Right atrium auricular region (tissue), 2 donors: Measurements from ENCODE around the gene LMF1. TPM values are rescaled to one million over a fixed set of nuclear protein-coding genes. Genes with fewer than 3 reads are reported as not detected.

ENCODE experiments used
- DNase-seq: peaks from one replicate; pipeline ENCODE4 v3.0.0-alpha.2; 2019; ENCODE audit warnings: low spot score
- H3K27ac ChIP-seq, 2 donors: fragments of 200-600 bp; sonication (generic); 1 replicate in 1 of 2; 2 replicates in 1 of 2; pipeline ENCODE4 v1.5.1; 2016 to 2019
- H3K27me3 ChIP-seq, 2 donors: fragments of 200-600 bp; sonication (generic); one replicate each; pipeline versions ENCODE4 v1.5.1 to v1.6.0; 2017 to 2019
- H3K36me3 ChIP-seq: fragments of 200-600 bp; sonication (generic); one replicate; pipeline ENCODE4 v1.5.1; 2016
- H3K4me1 ChIP-seq, 2 donors: fragments of 200-600 bp; sonication (generic); one replicate each; pipeline versions ENCODE4 v1.5.1 to v1.6.0; 2017 to 2019
- H3K4me3 ChIP-seq, 2 donors: fragments of 200-600 bp; sonication (generic); 1 replicate in 1 of 2; 2 replicates in 1 of 2; pipeline ENCODE4 v1.5.1; 2017 to 2019; ENCODE audit warnings: mild to moderate bottlenecking in 1 of 2, moderate library complexity in 1 of 2
- H3K9me3 ChIP-seq, 2 donors: fragments of 200-600 bp; sonication (generic); one replicate each; pipeline ENCODE4 v1.5.1; 2019
- CTCF ChIP-seq, 2 donors: fragments of 200-600 bp; sonication (generic); IDR thresholded peaks; one replicate each; pipeline ENCODE4 v1.5.1; 2019; ENCODE audit warnings: antibody characterized with exemption in 2 of 2
- total RNA-seq, 2 donors: library from RNA; depleted of rRNA; stranded (reverse); fragments of >200 nt; gene quantifications; one replicate each; pipeline ENCODE4 v1.1.0, GENCODE V29; 2016

The LMF1 gene
- total RNA-seq, 2 donors from 2014 or later: 11.9 to 14.1 TPM

GRCh38 chr16:851209-851810 lies 119.5 kb downstream of the LMF1 start:
- no peak overlapping the region for H3K27ac ChIP-seq
- no peaks in the 10 kb centered on the region for H3K9me3 ChIP-seq
- no peak overlapping the region for H3K4me3 ChIP-seq
- no peak for TF ChIP-seq CTCF (IDR thresholded peaks at IDR 0.05)
- H3K36me3 ChIP-seq: no peaks in the 10 kb centered on the region
- H3K27me3 ChIP-seq: no peaks in the 10 kb centered on the region
- no peaks in the 10 kb centered on the region for H3K4me1 ChIP-seq
- no peak for DNase-seq

DNA sequence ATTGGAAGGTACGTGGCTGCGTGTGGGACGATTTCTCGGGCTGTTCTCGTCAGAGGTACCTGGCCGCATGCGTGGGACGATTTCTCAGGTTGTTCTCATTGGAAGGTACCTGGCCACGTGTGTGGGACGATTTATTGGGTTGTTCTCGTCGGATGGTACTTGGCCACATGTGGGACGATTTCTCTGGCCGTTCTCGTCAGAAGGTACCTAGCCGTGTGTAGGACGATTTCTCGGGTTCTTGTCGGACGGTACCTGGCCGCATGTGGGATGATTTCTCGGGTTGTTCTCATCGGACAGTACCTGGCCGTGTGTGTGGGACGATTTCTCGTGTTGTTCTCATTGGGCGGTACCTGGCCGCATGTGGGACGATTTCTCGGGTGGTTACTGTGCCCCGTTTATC lies 120.1 kb downstream of the LMF1 start:
- Histone ChIP-seq H3K27ac (no peak overlapping the region), H3K36me3 (no peaks in the 10 kb centered on the region), H3K4me3 (no peak overlapping the region), H3K9me3 (no peaks in the 10 kb centered on the region), H3K27me3 (no peaks in the 10 kb centered on the region), H3K4me1 (no peaks in the 10 kb centered on the region)
- no peak for TF ChIP-seq CTCF (IDR thresholded peaks at IDR 0.05)
- DNase-seq: no peak

DNA sequence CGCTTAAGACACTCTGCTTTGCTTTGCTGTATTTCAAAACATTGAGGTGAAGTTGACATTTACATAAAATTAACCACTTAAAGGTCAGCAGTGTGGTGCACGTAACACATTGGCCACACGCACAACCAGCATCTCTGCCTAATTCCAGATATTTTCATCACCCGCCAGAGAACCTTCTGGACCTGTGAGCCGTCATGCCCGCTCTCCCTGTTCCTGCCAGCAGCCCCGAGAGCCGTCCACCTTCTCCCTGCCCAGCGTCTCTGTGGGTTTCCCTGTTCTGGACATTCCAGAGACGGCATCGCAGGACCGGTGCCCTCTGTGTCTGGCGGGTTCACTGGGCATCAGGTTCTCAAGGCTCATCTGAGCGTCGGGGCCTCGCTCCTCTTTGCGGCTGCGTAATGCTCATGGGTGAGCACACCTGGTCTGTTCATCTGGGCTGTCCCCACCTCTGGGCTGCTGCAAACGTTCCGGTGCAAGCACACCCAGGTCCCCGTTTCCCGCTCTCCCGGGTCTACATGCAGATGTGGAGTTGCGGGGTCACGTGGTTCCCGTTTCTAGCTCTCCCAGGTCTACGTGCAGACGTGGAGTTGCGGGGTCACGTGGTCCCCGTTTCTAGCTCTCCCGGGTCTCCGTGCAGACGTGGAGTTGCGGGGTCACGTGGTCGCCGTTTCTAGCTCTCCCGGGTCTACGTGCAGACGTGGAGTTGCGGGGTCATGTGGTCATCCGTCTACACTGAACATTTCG lies 122.1 kb downstream of the LMF1 start:
- Histone ChIP-seq H3K9me3 (no peaks in the 10 kb centered on the region), H3K4me3 (no peak overlapping the region), H3K36me3 (no peaks in the 10 kb centered on the region), H3K27ac (no peak overlapping the region), H3K4me1 (no peaks in the 10 kb centered on the region), H3K27me3 (no peaks in the 10 kb centered on the region)
- no peak for TF ChIP-seq CTCF (IDR thresholded peaks at IDR 0.05)
- DNase-seq: no peak

- no peaks in the 10 kb centered on the region for H3K27me3 ChIP-seq
- DNase-seq: no peak
- H3K9me3 ChIP-seq: no peaks in the 10 kb centered on the region
- no peaks in the 10 kb centered on the region for H3K36me3 ChIP-seq
- no peak overlapping the region for H3K27ac ChIP-seq
- no peaks in the 10 kb centered on the region for H3K4me1 ChIP-seq
- H3K4me3 ChIP-seq: no peak overlapping the region
- TF ChIP-seq CTCF (IDR thresholded peaks at IDR 0.05): no peak
These were observed 122.9 kb downstream of the LMF1 start for GRCh38 chr16:847681-848445.

- H3K4me3 ChIP-seq: no peak overlapping the region
- H3K27ac ChIP-seq: no peak overlapping the region
- H3K27me3 ChIP-seq: no peaks in the 10 kb centered on the region
- DNase-seq: no peak
- no peaks in the 10 kb centered on the region for H3K36me3 ChIP-seq
- no peaks in the 10 kb centered on the region for H3K9me3 ChIP-seq
- no peaks in the 10 kb centered on the region for H3K4me1 ChIP-seq
- TF ChIP-seq CTCF (IDR thresholded peaks at IDR 0.05): no peak
These were observed 123.6 kb downstream of the LMF1 start for GRCh38 chr16:847151-847550.
